Fibroblast of mammary gland (primary cell): ENCODE measurements around the gene GRPEL2.
"Not testable (repeated sequence)": the region's sequence is repeated elsewhere in the genome, so short reads cannot be mapped to it uniquely, and the experiment has no call there.

ENCODE experiments used
- DNase-seq: peaks from one replicate; pipeline ENCODE4 v3.0.0-alpha.2; 2010; ENCODE audit warnings: low read depth
- H3K4me3 ChIP-seq: 2 replicates; pipeline ENCODE4 v1.5.1; 2011; ENCODE audit warnings: low read depth, mild to moderate bottlenecking, low read length, moderate library complexity; ENCODE audit not compliant: control insufficient read depth
- TF ChIP-seq, protein P1 (sequence below): conservative IDR thresholded peaks from 2 replicates; pipeline ENCODE4 v1.5.1; 2011; ENCODE audit warnings: low read depth, low read length, inconsistent platforms; ENCODE audit not compliant: control insufficient read depth, insufficient read depth

GRPEL2 gene

DNA sequence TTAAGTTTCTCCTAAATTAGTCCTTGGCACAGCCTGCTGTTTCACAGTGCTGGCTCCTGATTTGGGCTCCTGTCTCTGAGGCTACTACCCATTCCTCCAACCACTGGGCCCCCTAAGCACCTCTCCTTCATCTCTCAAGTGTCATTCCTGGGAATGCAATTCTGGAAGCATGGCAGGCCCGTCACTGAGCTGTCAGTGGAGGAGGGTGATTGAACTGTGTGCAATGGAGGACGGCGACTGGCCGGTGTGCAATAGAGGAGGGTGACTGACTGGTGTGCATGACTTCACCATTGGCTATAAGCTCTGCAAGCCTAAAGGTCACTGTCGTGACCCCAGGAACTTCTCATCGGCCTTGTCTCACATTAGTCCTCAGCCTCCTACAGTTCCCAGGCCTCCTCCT lies 46.2 kb downstream of the GRPEL2 start:
- TF ChIP-seq, protein P1, sequence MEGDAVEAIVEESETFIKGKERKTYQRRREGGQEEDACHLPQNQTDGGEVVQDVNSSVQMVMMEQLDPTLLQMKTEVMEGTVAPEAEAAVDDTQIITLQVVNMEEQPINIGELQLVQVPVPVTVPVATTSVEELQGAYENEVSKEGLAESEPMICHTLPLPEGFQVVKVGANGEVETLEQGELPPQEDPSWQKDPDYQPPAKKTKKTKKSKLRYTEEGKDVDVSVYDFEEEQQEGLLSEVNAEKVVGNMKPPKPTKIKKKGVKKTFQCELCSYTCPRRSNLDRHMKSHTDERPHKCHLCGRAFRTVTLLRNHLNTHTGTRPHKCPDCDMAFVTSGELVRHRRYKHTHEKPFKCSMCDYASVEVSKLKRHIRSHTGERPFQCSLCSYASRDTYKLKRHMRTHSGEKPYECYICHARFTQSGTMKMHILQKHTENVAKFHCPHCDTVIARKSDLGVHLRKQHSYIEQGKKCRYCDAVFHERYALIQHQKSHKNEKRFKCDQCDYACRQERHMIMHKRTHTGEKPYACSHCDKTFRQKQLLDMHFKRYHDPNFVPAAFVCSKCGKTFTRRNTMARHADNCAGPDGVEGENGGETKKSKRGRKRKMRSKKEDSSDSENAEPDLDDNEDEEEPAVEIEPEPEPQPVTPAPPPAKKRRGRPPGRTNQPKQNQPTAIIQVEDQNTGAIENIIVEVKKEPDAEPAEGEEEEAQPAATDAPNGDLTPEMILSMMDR, result no peak
- H3K4me3 ChIP-seq, result no peak overlapping the region
- DNase-seq, result no peak

DNA sequence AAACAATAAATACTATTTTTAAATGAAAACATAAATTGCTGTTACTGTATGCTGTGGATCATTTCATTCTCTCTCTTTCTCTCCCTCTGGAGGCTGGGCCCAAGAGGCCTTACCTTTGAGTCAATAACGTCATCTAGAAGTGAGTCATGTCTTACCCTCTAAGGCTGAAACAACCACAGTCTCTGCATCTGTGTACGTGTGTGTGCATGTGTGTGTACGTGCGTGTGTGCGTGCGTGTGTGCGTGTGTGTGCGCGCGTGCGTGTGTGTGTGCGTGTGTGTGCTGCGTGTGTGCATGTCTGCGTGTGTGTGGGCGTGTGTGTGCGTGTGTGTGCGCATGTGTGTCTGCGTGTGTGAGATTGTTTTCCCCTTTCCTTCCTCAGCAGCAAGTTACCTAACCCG lies 47.4 kb downstream of the GRPEL2 start:
- peak; percentile 92 for DNase-seq
- no peak overlapping the region for H3K4me3 ChIP-seq
- TF ChIP-seq, protein P1, result no peak

DNA sequence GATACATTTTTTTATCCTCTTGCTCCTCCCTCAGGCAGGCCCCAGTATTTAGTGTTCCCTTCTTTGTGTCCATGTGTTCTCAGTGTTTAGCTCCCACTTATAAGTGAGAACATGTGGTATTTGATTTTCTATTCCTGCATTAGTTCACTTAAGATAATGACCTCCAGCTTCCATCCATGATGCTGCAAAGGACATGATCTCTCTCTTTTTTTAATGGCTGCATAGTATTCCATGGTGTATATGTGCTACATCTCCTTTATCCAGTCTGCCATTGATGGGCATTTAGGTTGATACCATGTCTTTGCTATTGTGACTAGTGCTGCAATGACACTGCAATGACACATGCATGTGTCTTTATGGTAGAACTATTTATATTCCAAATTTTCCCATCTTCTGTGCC lies 49.7 kb downstream of the GRPEL2 start:
- not testable (repeated sequence) for H3K4me3 ChIP-seq, DNase-seq

DNA sequence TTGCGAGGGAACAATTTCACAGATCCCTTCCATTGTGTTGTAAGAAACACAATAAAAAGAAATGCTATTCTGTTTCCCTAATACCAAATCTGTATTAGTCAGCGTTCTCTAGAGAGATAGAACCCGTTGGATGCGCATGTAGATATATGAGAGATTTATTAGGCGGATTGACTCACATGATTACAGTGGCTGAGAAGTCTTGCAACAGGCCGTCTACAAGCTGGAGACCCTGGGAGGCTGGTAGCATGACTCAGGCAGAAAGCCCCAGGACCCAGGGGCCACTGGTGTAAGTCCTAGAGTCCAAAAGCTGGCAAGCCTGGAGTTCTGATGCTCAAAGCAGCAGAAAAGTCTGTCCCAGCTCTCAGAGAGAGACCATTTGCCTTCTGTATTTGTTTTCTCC lies 52.2 kb downstream of the GRPEL2 start:
- peak; percentile 99 for DNase-seq
- TF ChIP-seq, protein P1, result no peak

DNA sequence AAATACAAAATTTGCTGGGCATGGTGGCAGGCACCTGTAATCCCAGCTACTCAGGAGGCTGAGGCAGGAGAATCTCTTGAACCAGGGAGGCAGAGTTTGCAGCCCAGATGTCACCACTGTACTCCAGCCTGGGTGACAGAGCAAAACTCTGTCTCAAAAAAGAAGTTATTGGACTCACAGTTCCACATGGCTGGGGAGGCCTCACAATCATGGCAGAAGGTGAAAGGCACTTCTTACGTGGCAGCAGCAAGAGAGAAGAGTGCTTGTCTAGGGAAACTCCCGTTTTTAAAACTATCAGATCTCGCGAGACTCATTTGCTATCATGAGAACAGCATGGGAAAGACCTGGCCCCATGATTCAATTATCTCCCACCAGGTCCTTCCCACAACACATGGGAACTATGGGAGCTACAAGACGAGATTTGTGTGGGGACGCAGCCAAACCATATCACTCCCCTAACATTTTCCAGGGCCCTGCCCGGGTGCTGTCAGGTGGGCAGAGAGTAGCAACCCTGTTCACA lies 53.5 kb downstream of the GRPEL2 start:
- not testable (repeated sequence) for H3K4me3 ChIP-seq, DNase-seq

More for the DNA sequence above, 52.2 kb downstream of the GRPEL2 start:
- no peak overlapping the region for H3K4me3 ChIP-seq

DNA sequence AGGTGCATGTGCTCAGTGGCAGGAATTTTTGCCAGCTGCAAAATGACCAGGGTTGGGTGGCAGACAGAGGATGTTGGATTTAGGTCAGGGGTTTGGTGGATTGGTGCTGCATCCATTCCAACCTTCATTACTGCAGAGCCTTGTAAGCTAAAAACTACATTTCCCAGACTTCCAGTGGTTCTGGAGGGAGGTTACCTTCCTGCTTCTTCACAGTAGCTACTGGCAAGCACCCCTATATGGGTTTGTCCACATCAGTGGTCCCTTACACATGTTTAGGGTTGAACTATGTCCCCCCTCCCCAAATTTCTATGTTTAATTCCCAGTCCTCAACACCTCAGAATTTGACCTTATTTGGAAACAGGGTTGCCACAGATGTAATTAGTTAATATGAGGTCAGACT lies 54.5 kb downstream of the GRPEL2 start:
- TF ChIP-seq, protein P1, result no peak
- DNase-seq, result no peak
- H3K4me3 ChIP-seq, result no peak overlapping the region

DNA sequence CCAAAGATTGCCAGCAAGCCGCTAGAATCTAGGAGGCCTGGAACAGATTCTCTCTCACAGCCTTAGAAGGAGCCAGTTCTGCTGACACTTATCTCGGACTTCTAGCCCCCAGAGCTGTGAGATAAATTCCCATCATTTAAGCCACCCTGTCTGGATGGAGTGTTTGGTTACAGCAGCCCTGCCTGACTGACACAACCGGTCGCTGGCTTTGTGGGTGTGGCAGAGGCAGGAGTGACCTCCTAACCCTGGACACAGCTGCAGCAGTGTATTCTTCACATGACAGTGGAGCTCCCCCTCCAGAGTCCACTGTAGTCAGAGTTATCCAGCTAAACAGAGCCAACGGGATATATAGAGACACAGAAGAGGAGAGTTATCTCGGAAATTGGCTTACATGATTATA lies 55.0 kb downstream of the GRPEL2 start:
- TF ChIP-seq, protein P1, result no peak
- no peak overlapping the region for H3K4me3 ChIP-seq
- DNase-seq, result no peak

DNA sequence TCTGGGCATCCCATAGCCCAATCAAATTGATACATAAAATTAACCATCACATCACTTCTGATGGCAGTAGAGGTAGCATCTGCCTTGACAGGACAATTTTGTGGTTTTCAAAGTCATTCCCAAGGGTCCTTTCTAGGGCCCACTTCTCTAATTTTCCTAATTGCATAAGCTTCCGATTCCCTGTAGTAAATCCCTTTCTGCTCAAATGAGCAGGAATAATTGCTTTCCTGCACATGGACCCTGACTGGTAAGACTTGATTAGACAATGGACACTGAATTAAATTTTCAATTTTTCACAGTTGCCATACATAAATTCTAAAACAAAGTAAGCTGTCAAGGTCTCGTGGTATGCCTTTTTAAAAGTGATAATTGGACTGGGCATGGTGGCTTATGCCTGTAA lies 55.8 kb downstream of the GRPEL2 start:
- H3K4me3 ChIP-seq, result no peak overlapping the region
- TF ChIP-seq, protein P1, result no peak
- DNase-seq, result no peak
